ENCODE measurements around the gene FEN1.

The FEN1 gene

GRCh38 chr11:61828379-61828628 lies 35.6 kb downstream of the FEN1 start:
- TF ChIP-seq CTCF (IDR thresholded peaks at IDR 0.05), result no peak

GRCh38 chr11:61828629-61829407 lies 36.1 kb downstream of the FEN1 start:
- peak; percentile 56; the same call in 1 of the 2 replicates for TF ChIP-seq CTCF (IDR thresholded peaks at IDR 0.05)

- TF ChIP-seq CTCF (IDR thresholded peaks at IDR 0.05), result no peak
These were observed 37.1 kb downstream of the FEN1 start for GRCh38 chr11:61829806-61830205.

GRCh38 chr11:61830237-61831105 lies 37.8 kb downstream of the FEN1 start:
- TF ChIP-seq CTCF (IDR thresholded peaks at IDR 0.05), result no peak

GRCh38 chr11:61832207-61832606 lies 39.5 kb downstream of the FEN1 start:
- TF ChIP-seq CTCF (IDR thresholded peaks at IDR 0.05), result no peak

GRCh38 chr11:61832754-61833153 lies 40.0 kb downstream of the FEN1 start:
- no peak for TF ChIP-seq CTCF (IDR thresholded peaks at IDR 0.05)

GRCh38 chr11:61833471-61833870 lies 40.8 kb downstream of the FEN1 start:
- no peak for TF ChIP-seq CTCF (IDR thresholded peaks at IDR 0.05)
